ENCODE data around the gene IL6ST. TPM values are rescaled to one million over a fixed set of nuclear protein-coding genes. Genes with fewer than 3 reads are reported as not detected.

The IL6ST gene
- total and polyA plus RNA-seq, 2 experiments from 2014 or later = 197 to 242 TPM

- DNase-seq = peak; percentile 27
- WGBS, 2 experiments (ENCODE audit: low coverage in 1 of 2, low lambda C conversion rate in 2 of 2, missing lambda C conversion rate in 2 of 2) = 0 to 4% methylated on average over 1 of the region's 1 CpG
Observed at GRCh38 chr5:55908804-55909203, 86.0 kb downstream of the IL6ST start.

GRCh38 chr5:55907927-55908326, 86.8 kb downstream of the IL6ST start:
- Histone ChIP-seq H3F3A (ENCODE audit: insufficient read depth) (no peaks in the 10 kb centered on the region), H3K27me3 (replicated peaks; ENCODE audit: insufficient read depth) (no peaks in the 10 kb centered on the region), H3K9me2 (ENCODE audit: insufficient read depth) (no peaks in the 10 kb centered on the region), H3K27ac (no peak overlapping the region), H2AFZ (no peak overlapping the region), H3K4me3 (no peak overlapping the region), H3K36me3 (ENCODE audit: low read depth) (no peaks in the 10 kb centered on the region), H4K20me1 (ENCODE audit: insufficient read depth) (no peaks in the 10 kb centered on the region), H3K4me2 (ENCODE audit: unreplicated experiment) (no peak overlapping the region), H3K4me1 (ENCODE audit: insufficient read depth) (peaks cover 11% of the 10 kb centered on the region), H3K9ac (no peak overlapping the region), H3K9me3 (ENCODE audit: low read depth) (no peaks in the 10 kb centered on the region), H3K79me2 (ENCODE audit: insufficient read depth) (no peaks in the 10 kb centered on the region)
- no peak for DNase-seq
- in situ Hi-C loops (cut with MboI) = loop anchor here (25.0 kb wide), 1 partner anchor 571 kb away; no protein-coding TSS in a partner anchor
- TF ChIP-seq EZH2phosphoT487 (IDR thresholded peaks at IDR 0.05; ENCODE audit: insufficient read depth, low read depth) (no peak), EZH2 (IDR thresholded peaks at IDR 0.05; ENCODE audit: insufficient read depth, poor library complexity, severe bottlenecking) (no peak)
- WGBS, 2 experiments (ENCODE audit: low coverage in 1 of 2, low lambda C conversion rate in 2 of 2, missing lambda C conversion rate in 2 of 2) = 96 to 97% methylated on average over 7 of the region's 7 CpGs

More at GRCh38 chr5:55908804-55909203, 86.0 kb downstream of the IL6ST start:
- H3K27ac ChIP-seq = no peak overlapping the region
- H3K9me2 ChIP-seq (ENCODE audit: insufficient read depth) = no peaks in the 10 kb centered on the region
- no peaks in the 10 kb centered on the region for H3K9me3 ChIP-seq (ENCODE audit: low read depth)
- TF ChIP-seq EZH2phosphoT487 (IDR thresholded peaks at IDR 0.05; ENCODE audit: insufficient read depth, low read depth) = no peak
- TF ChIP-seq EZH2 (IDR thresholded peaks at IDR 0.05; ENCODE audit: insufficient read depth, poor library complexity, severe bottlenecking) = no peak
- H3K4me1 ChIP-seq (ENCODE audit: insufficient read depth) = peaks cover 11% of the 10 kb centered on the region
- H3K79me2 ChIP-seq (ENCODE audit: insufficient read depth) = no peaks in the 10 kb centered on the region
- H3F3A ChIP-seq (ENCODE audit: insufficient read depth) = no peaks in the 10 kb centered on the region
- H3K4me2 ChIP-seq (ENCODE audit: unreplicated experiment) = no peak overlapping the region
- H2AFZ ChIP-seq = no peak overlapping the region
- H4K20me1 ChIP-seq (ENCODE audit: insufficient read depth) = no peaks in the 10 kb centered on the region
- no peak overlapping the region for H3K9ac ChIP-seq
- no peaks in the 10 kb centered on the region for H3K36me3 ChIP-seq (ENCODE audit: low read depth)
- no peak overlapping the region for H3K4me3 ChIP-seq
- in situ Hi-C loops (cut with MboI) = loop anchor here (25.0 kb wide), 1 partner anchor 572 kb away; no protein-coding TSS in a partner anchor
- H3K27me3 ChIP-seq (replicated peaks; ENCODE audit: insufficient read depth) = no peaks in the 10 kb centered on the region

GRCh38 chr5:55905251-55905650, 89.5 kb downstream of the IL6ST start:
- no peak overlapping the region for H2AFZ ChIP-seq

GRCh38 chr5:55904152-55904551, 90.6 kb downstream of the IL6ST start:
- TF ChIP-seq EZH2 (IDR thresholded peaks at IDR 0.05; ENCODE audit: insufficient read depth, poor library complexity, severe bottlenecking) (no peak), EZH2phosphoT487 (IDR thresholded peaks at IDR 0.05; ENCODE audit: insufficient read depth, low read depth) (no peak)
- Histone ChIP-seq H3K9ac (no peak overlapping the region), H3K9me2 (ENCODE audit: insufficient read depth) (no peaks in the 10 kb centered on the region), H2AFZ (no peak overlapping the region), H3K27ac (no peak overlapping the region), H4K20me1 (ENCODE audit: insufficient read depth) (no peaks in the 10 kb centered on the region), H3K79me2 (ENCODE audit: insufficient read depth) (no peaks in the 10 kb centered on the region), H3K4me1 (ENCODE audit: insufficient read depth) (peaks cover 15% of the 10 kb centered on the region), H3K27me3 (replicated peaks; ENCODE audit: insufficient read depth) (no peaks in the 10 kb centered on the region), H3K36me3 (ENCODE audit: low read depth) (no peaks in the 10 kb centered on the region), H3K4me2 (ENCODE audit: unreplicated experiment) (no peak overlapping the region), H3K9me3 (ENCODE audit: low read depth) (no peaks in the 10 kb centered on the region), H3F3A (ENCODE audit: insufficient read depth) (peaks cover 16% of the 10 kb centered on the region; the same call in 1 of the 2 replicates), H3K4me3 (no peak overlapping the region)
- in situ Hi-C loops (cut with MboI) = loop anchor here (25.0 kb wide), 1 partner anchor 567 kb away; no protein-coding TSS in a partner anchor
- peak; percentile 46 for DNase-seq
- WGBS, 2 experiments (ENCODE audit: low coverage in 1 of 2, low lambda C conversion rate in 2 of 2, missing lambda C conversion rate in 2 of 2) = 44 to 46% methylated on average over 3 of the region's 3 CpGs

More at GRCh38 chr5:55905251-55905650, 89.5 kb downstream of the IL6ST start:
- Histone ChIP-seq H3K9me2 (ENCODE audit: insufficient read depth) (no peaks in the 10 kb centered on the region), H3K36me3 (ENCODE audit: low read depth) (no peaks in the 10 kb centered on the region), H3K4me3 (no peak overlapping the region), H3K9ac (no peak overlapping the region), H3K4me1 (ENCODE audit: insufficient read depth) (peaks cover 4% of the 10 kb centered on the region), H3K9me3 (ENCODE audit: low read depth) (no peaks in the 10 kb centered on the region), H3K79me2 (ENCODE audit: insufficient read depth) (no peaks in the 10 kb centered on the region), H3K4me2 (ENCODE audit: unreplicated experiment) (no peak overlapping the region), H3F3A (ENCODE audit: insufficient read depth) (peaks cover 5% of the 10 kb centered on the region; the same call in 1 of the 2 replicates), H3K27me3 (replicated peaks; ENCODE audit: insufficient read depth) (no peaks in the 10 kb centered on the region), H3K27ac (no peak overlapping the region), H4K20me1 (ENCODE audit: insufficient read depth) (no peaks in the 10 kb centered on the region)
- 25 to 29% methylated on average over 4 of the region's 4 CpGs for WGBS, 2 experiments (ENCODE audit: low coverage in 1 of 2, low lambda C conversion rate in 2 of 2, missing lambda C conversion rate in 2 of 2)
- in situ Hi-C loops (cut with MboI) = loop anchor here (25.0 kb wide), 1 partner anchor 568 kb away; no protein-coding TSS in a partner anchor
- no peak for DNase-seq
- TF ChIP-seq EZH2 (IDR thresholded peaks at IDR 0.05; ENCODE audit: insufficient read depth, poor library complexity, severe bottlenecking) = no peak
- no peak for TF ChIP-seq EZH2phosphoT487 (IDR thresholded peaks at IDR 0.05; ENCODE audit: insufficient read depth, low read depth)

All from GM23248 (cell line).